ENCODE results near the gene FOSL2. TPM values are rescaled to one million over a fixed set of nuclear protein-coding genes. Genes with fewer than 3 reads are reported as not detected.

FOSL2 gene
- total RNA-seq, 2 donors from 2014 or later: 142 to 197 TPM

- no peak for DNase-seq
- intact Hi-C loops (cut with DNase I, micrococcal nuclease): no loop called here
- ATAC-seq: no peak
These were observed 3.0 kb upstream of the FOSL2 start for GRCh38 chr2:28389399-28390240.

DNA sequence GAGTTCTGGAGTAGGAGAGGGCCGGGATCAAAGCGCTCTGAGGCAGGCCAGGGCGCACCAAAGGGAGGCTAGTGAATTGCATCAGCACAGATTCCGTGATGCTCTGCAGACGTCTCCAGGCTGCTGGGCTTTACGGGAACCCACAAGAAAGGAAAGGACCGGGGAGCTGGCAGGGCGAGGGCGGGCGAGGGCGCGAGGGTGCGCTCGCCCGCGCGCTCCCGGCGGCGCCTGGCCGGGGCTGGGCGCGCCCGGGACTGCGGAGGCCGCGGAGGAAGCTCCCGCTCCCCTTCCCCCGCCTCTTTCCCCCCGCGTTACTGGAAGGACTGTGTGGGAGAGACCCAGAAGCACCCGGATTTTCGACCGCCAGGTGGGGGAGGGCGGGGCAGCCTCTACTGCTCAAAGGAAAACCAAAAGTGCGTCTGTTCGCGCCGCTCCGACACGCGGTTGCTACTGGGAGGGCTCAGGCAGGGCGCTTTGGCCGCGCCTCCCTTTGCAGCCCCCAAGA, 2.4 kb upstream of the FOSL2 start:
- intact Hi-C loops (cut with DNase I, micrococcal nuclease): no loop called here
- peak; percentile 91 to 94 for DNase-seq
- peak; percentile 27 for ATAC-seq

- DNase-seq (peak; percentile 80 to 86), ATAC-seq (peak; percentile 25)
- intact Hi-C loops (cut with DNase I, micrococcal nuclease): no loop called here
These were observed 1.7 kb upstream of the FOSL2 start for GRCh38 chr2:28390746-28391563.

DNA sequence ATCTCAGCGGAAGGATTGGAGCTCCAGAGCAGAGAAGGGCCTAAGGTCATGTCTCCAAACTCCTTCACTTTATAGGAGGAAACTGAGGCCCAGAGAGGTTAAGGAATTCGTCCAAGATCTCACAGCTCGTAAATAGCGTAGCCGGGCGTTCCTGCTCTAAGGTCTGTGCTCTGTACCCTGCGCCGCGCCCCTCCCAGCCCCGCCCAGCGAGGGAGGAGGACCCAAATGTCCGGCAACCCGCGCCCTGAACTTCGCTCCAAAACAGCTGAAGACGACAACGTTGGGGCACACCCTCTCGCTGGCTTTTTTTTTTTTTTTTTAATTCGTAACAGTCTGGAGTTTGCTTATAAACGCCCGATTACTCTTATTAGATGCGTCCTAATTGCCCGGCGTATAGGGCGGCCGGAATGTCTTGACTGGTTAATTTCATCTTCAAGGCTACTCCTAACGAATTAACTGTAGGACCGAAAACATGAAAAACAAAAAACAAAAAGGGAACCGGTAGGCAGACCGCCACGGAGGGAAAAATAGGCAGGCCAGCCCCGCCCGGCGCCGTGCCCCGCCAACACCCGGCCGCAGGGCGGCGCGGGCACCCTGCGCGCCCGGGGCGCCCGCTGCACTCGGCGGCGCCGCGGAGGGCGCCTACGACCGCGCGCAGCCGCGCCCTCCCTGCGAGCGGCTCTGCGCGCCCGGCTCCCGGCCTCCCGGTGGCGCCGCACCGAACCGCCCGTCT, 928 bp upstream of the FOSL2 start:
- ATAC-seq (peak; percentile 54), DNase-seq (peak; percentile 96 to 99)
- intact Hi-C loops (cut with DNase I, micrococcal nuclease): no loop called here

DNA sequence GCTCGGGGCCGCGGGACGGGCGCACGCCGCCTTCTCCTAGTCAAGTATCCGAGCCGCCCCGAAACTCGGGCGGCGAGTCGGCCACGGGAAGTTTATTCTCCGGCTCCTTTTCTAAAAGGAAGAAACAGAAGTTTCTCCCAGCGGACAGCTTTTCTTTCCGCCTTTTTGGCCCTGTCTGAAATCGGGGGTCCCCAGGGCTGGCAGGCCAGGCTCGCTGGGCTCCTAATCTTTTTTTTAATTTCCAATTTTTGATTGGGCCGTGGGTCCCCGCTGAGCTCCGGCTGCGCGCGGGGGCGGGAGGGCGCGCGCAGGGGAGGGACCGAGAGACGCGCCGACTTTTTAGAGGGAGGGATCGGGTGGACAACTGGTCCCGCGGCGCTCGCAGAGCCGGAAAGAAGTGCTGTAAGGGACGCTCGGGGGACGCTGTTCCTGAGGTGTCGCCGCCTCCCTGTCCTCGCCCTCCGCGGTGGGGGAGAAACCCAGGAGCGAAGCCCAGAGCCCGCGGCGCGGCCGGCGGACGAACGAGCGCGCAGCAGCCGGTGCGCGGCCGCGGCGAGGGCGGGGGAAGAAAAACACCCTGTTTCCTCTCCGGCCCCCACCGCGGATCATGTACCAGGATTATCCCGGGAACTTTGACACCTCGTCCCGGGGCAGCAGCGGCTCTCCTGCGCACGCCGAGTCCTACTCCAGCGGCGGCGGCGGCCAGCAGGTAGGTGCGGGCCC, 617 bp downstream of the FOSL2 start:
- intact Hi-C loops (cut with DNase I, micrococcal nuclease): no loop called here
- peak; percentile 12 for ATAC-seq
- peak; percentile 62 to 74 for DNase-seq

GRCh38 chr2:28394331-28394877, 1.7 kb downstream of the FOSL2 start:
- no peak for ATAC-seq
- intact Hi-C loops (cut with DNase I, micrococcal nuclease): no loop called here

DNA sequence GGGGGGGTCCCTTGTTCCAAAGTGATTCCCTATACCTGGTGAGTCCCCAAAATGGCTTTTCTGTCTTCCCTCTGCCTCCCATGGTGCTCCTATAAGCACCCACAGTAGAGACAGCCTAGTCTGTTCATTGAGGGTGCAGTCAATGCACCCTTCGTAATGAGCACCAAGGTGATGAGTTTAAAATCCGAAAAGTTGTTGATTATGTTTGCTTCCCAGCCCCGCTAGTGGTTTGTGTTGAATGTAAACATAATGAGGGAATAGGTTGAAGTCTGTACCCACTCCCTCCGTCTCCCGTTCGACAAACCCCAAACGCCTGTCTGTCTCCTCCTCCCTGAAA, 2.3 kb downstream of the FOSL2 start:
- ATAC-seq: no peak
- intact Hi-C loops (cut with DNase I, micrococcal nuclease): no loop called here
- DNase-seq: no peak

More at GRCh38 chr2:28394331-28394877, 1.7 kb downstream of the FOSL2 start:
- peak; percentile 71 to 76 for DNase-seq

DNA sequence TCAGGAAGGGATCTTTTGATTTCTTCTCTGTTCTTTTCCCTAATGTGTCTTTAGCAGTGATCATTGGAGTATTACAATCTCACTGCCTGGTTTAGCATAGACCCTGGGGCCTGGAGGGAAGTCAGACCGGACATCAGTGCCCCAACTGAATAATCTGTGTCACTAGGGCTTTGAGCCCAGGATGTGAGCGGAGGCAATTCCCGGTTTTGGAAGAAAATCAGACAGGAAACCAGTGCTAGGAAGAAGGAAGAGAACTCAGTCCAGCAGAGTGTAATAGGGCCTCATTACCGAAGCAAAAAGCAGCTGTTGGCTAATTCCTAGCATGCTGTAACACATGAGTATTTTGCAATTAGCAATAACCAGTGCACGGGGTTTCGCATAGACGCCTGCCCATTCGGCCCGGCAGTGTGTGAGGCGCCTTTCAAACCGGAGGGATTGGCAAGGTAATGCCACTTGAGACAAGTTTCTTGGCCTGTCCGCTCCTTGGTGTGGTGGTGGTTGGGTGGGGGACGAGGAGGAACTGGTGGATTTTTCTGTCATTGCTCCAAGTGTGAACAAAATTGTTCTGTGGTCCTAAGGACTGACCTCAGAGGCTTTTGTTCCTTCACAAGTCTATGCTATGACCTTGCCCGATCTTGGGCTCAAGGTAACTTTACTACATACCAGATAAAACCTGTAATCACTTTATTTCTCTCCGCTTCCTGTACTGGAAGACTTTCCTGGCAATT, 2.8 kb downstream of the FOSL2 start:
- intact Hi-C loops (cut with DNase I, micrococcal nuclease): no loop called here
- peak; percentile 20 for ATAC-seq

DNA sequence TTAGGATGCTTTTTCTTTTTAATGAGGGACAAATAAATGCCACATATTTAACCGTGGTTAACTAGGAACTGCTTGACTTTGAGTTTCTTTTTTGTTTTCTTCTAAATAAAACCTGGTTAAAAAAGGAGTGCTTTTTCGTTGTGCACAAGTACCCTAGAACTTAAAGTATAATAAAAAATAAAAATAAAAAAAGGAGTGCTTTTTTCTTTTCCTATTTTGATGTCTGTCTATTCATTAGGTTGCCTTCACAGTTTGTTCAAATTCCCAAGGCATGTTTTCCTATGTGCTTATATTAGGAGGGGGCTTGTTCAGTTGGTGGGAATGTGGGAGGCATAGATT, 4.4 kb downstream of the FOSL2 start:
- intact Hi-C loops (cut with DNase I, micrococcal nuclease): no loop called here
- no peak for DNase-seq
- ATAC-seq: no peak

More for the DNA sequence above, 2.8 kb downstream of the FOSL2 start:
- peak; percentile 53 to 56 for DNase-seq

DNA sequence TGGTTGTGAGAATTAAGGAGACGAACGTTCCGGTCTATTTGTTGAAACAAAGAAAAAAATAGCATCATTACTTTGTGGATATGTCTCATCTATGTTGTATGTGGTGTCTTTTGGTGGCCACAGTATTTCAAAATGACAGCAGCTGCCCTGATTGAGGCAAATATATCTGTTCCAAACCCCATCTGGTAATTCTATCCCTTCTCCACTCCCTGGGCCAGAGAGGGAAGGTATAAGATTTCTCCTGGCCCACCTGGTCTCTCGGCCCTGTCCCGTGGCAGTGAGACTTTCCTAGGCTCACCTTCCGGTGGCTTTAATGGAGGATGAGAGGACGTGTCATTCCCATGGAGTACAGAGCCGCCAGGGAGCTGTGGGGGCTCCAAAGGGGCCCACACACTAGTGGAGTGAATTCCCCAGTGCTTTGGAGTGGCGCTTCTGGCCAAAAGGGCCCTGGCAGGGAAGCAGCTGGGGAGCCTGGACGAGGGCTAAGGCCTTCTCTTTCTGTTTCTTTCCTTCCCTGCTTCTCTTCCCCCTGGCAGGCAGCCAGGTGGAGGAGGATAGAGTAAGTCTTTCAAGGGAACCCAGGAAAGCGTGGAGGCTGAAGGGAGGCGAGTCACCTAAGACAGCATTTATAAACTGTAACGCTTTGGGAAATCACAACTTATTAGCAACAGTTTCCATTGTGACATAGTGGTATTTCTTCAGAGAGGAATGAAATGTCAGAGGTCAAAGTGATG, 5.6 kb downstream of the FOSL2 start:
- DNase-seq: no peak
- intact Hi-C loops (cut with DNase I, micrococcal nuclease): no loop called here
- ATAC-seq: no peak

DNA sequence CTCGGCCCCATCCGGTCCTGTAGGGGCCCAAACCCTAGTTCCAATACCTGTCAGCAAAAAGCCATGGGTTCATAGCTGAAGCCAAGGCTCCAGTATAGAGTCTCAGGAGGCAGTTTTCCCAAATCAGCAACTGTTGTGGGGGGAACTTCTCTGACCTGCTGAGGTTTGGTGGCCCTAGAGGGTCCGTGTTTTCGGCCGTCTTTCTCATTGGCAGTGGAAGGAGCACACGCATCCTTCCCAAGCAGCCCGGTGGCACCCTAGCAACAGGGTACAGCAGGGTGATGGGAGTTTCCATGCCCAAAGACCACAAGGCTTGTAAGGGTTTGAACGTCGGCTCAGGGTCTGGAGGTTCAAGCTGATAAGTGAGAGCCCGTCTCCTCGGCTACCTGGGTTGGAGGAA, 6.6 kb downstream of the FOSL2 start:
- intact Hi-C loops (cut with DNase I, micrococcal nuclease): no loop called here

DNA sequence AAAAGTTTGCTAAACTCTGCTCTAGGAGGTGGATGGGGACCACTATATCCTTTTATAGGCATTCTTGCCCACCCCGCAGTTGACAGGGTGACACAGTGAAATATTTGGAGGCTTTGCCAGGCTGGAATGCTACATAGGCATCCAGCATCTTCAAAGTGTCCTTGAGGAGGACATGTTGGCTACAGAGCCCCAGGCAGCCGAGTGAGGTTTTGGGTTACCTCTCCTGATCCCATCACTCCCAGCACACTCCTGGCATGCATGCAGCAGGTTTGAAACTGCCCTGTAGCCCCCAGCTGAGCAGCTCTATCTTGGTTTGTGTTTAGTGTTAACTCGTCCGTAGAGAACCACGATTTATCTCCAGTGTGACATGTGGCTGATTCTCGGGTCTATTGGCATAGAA, 7.3 kb downstream of the FOSL2 start:
- ATAC-seq (no peak), DNase-seq (no peak)
- intact Hi-C loops (cut with DNase I, micrococcal nuclease): no loop called here

More for the DNA sequence above, 6.6 kb downstream of the FOSL2 start:
- no peak for ATAC-seq
- DNase-seq: no peak

DNA sequence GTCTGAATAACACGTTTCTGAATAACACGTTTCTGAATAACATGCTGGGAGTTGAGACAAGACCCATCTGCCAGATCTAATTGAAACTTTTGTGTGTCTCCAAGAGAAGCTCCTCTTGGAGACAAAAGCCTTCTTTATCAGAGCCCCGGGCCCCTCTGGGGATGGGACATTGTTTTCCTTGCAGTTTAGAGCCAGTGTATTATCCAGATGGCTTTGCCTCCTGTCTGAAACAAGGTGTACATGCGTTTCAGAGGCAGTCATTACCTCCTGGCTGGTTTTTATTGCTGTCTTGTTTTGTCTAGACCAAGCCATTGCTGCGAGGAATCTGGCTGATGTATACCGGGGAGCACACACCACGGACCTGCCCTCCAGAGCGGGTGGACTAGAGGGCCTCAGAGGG, 7.8 kb downstream of the FOSL2 start:
- intact Hi-C loops (cut with DNase I, micrococcal nuclease): no loop called here
- DNase-seq: no peak

GRCh38 chr2:28400921-28401320, 8.3 kb downstream of the FOSL2 start:
- DNase-seq (no peak), ATAC-seq (no peak)
- intact Hi-C loops (cut with DNase I, micrococcal nuclease): no loop called here

More for the DNA sequence above, 7.8 kb downstream of the FOSL2 start:
- ATAC-seq: no peak

DNA sequence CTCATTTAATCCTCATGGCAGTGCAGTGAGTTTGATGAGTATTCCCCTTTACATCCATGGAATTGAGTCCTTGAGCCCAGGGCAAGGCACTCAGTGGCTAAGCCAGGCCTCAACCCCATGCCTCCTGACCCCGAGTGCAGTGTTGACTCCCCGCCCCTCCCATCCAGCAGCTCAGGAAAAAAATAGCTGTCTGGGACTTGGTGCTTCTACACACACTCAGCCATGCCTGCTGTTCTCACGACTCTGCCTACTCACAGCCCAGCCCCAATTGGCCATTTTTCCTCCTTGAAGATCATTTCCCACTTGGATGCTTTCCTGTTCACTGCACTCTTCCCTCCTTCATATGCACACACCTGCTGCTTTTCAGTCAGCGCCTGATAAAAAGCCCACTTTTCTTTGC, 8.8 kb downstream of the FOSL2 start:
- intact Hi-C loops (cut with DNase I, micrococcal nuclease): no loop called here
- ATAC-seq (peak; percentile 24), DNase-seq (no peak)

- intact Hi-C loops (cut with DNase I, micrococcal nuclease): no loop called here
- DNase-seq (no peak), ATAC-seq (no peak)
These were observed 9.4 kb downstream of the FOSL2 start for GRCh38 chr2:28401948-28402550.

Data from left colon (tissue), 2 donors.